ENCODE data around the gene LRGUK. TPM values are rescaled to one million over a fixed set of nuclear protein-coding genes. Genes with fewer than 3 reads are reported as not detected.

LRGUK gene
- total and polyA plus RNA-seq, 2 of the 8 experiments (the other 6 are each of a cell fraction or from before 2014, with no cell fraction given) = 1.5 to 3.6 TPM

DNA sequence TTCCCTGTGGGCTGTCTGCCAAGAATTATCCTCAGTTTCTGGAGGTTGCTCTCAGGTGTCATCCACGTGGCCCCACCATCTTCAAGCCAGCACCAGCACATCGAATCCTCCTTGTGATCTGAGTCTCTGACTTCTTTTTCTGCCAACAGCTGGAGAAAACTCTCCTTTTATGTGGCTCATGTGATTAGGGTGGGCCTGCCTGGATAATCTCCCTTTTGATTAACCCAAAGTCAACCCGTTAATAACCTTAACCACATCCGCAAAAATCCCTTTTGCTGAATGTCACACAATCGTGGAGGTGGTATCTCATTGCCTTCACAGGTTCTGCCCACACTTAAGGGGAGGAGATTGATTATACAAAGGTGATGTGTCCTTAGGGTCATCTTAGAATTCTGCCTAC lies 73.8 kb downstream of the LRGUK start:
- H3K36me3 ChIP-seq (ENCODE audit: control insufficient read depth in 2 of 4, insufficient read depth in 4 of 4, low read length in 3 of 4) = peaks cover 0 to 4% (median 0%) of the 10 kb centered on the region in 4 experiments; a peak in 1 of 8 replicates
- H4K20me1 ChIP-seq (replicated peaks in 1 of 2; ENCODE audit: control insufficient read depth in 1 of 2, insufficient read depth in 2 of 2, low read length in 2 of 2) = no peaks in the 10 kb centered on the region
- no peak overlapping the region for H3K23ac ChIP-seq (ENCODE audit: insufficient read length)
- no peak overlapping the region for H2BK12ac ChIP-seq (ENCODE audit: low read depth, low read length)
- no peak overlapping the region for H3K4me2 ChIP-seq (ENCODE audit: insufficient read depth in 1 of 2, low read depth in 2 of 2, low read length in 2 of 2)
- H3K18ac ChIP-seq (ENCODE audit: extremely low read depth, low read length) = no peak overlapping the region
- H4K5ac ChIP-seq (ENCODE audit: insufficient read length, low read depth, low read length) = no peak overlapping the region
- H2BK5ac ChIP-seq (ENCODE audit: low read depth, low read length) = no peak overlapping the region
- H4K8ac ChIP-seq (ENCODE audit: extremely low read depth, insufficient read depth, low read length) = no peak overlapping the region
- H2BK20ac ChIP-seq (ENCODE audit: low read length) = no peak overlapping the region
- POLR2A ChIA-PET (ENCODE audit: partially characterized antibody) = no interaction called here
- H2AFZ ChIP-seq (ENCODE audit: low read length) = no peak overlapping the region
- H2BK120ac ChIP-seq (replicated peaks; ENCODE audit: low read depth, low read length) = no peak overlapping the region
- CTCF ChIA-PET (ENCODE audit: partially characterized antibody) = interaction anchor here (0.6 kb wide), 1 partner anchor 369 kb away, joined by 3 read pairs; no protein-coding TSS in a partner anchor
- H3K56ac ChIP-seq (replicated peaks; ENCODE audit: insufficient read length, low read depth, low read length) = no peak overlapping the region
- H3K4ac ChIP-seq (replicated peaks; ENCODE audit: insufficient read length, low read depth, low read length) = no peak overlapping the region
- no peaks in the 10 kb centered on the region for H3K79me2 ChIP-seq (ENCODE audit: control insufficient read depth in 1 of 2, insufficient read depth in 2 of 2, low read length in 2 of 2)
- H3K27ac ChIP-seq (ENCODE audit: low read depth, low read length) = no peak overlapping the region
- no peak overlapping the region for H2BK15ac ChIP-seq (ENCODE audit: low read length)
- no peaks in the 10 kb centered on the region for H3K27me3 ChIP-seq (replicated peaks in 1 of 4; ENCODE audit: control insufficient read depth in 3 of 4, extremely low read depth in 1 of 4, insufficient read depth in 3 of 4, low read length in 3 of 4)
- FAIRE-seq (no peak), DNase-seq (ENCODE audit: low read depth in 1 of 2, low spot score in 2 of 2) (no peak)
- no peaks in the 10 kb centered on the region for H3K23me2 ChIP-seq (ENCODE audit: low read depth, low read length)
- no peak overlapping the region for H3K4me3 ChIP-seq (ENCODE audit: extremely low read depth in 1 of 4, insufficient read depth in 2 of 4, low read depth in 3 of 4, low read length in 4 of 4)
- no peak overlapping the region for H2AK5ac ChIP-seq (ENCODE audit: low read depth, low read length)
- H3K79me1 ChIP-seq (ENCODE audit: low read depth, low read length) = no peaks in the 10 kb centered on the region
- peaks cover 0 to 7% (median under 1%) of the 10 kb centered on the region in 4 experiments; a peak in 2 of 7 replicates for H3K4me1 ChIP-seq (replicated peaks in 1 of 4; ENCODE audit: control insufficient read depth in 3 of 4, insufficient read depth in 4 of 4, low read length in 3 of 4)
- H3K9ac ChIP-seq (replicated peaks in 1 of 4; ENCODE audit: extremely low read depth in 1 of 4, low read depth in 3 of 4, low read length in 3 of 4) = no peak overlapping the region
- no peak overlapping the region for H3K14ac ChIP-seq (ENCODE audit: insufficient read length)
- WGBS, 2 experiments (ENCODE audit: extremely low coverage in 1 of 2, insufficient coverage in 1 of 2, insufficient read length in 1 of 2, insufficient replicate concordance in 2 of 2, low coverage in 1 of 2, low lambda C conversion rate in 2 of 2, missing lambda C conversion rate in 1 of 2) = 93% methylated on average over 5 of the region's 5 CpGs; no CpG with 5 or more reads in 1 of the 2 experiments
- H4K91ac ChIP-seq (replicated peaks; ENCODE audit: insufficient read length, low read length) = no peak overlapping the region
- H3K9me3 ChIP-seq (ENCODE audit: insufficient read depth in 2 of 2, low read depth in 1 of 2, low read length in 1 of 2) = no peaks in the 10 kb centered on the region
- no peak for TF ChIP-seq KDM5A (IDR thresholded peaks at IDR 0.05; ENCODE audit: low read length)
- TF ChIP-seq NANOG (IDR thresholded peaks at IDR 0.05; ENCODE audit: insufficient read depth, low read depth, low read length, poor library complexity, severe bottlenecking) = no peak
- no peak for TF ChIP-seq SIRT6 (IDR thresholded peaks at IDR 0.05; ENCODE audit: low read length)
- TF ChIP-seq BRCA1 (IDR thresholded peaks at IDR 0.05; ENCODE audit: low read depth, low read length) = no peak
- no peak for TF ChIP-seq SIN3A (conservative IDR thresholded peaks at IDR 0.05 in 1 of 2, IDR thresholded peaks at IDR 0.05 in 1 of 2; ENCODE audit: low read depth in 1 of 2, low read length in 2 of 2)
- TF ChIP-seq, protein P1, sequence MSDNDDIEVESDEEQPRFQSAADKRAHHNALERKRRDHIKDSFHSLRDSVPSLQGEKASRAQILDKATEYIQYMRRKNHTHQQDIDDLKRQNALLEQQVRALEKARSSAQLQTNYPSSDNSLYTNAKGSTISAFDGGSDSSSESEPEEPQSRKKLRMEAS (IDR thresholded peaks at IDR 0.05) = no peak
- no peak for TF ChIP-seq YY1 (IDR thresholded peaks at IDR 0.05; ENCODE audit: low read depth, low read length)
- no peak for TF ChIP-seq EGR1 (IDR thresholded peaks at IDR 0.05; ENCODE audit: borderline replicate concordance, low read depth, low read length)
- no peak for TF ChIP-seq SP1 (IDR thresholded peaks at IDR 0.05; ENCODE audit: low read depth, low read length)
- TF ChIP-seq GABPA (IDR thresholded peaks at IDR 0.05; ENCODE audit: borderline replicate concordance, insufficient read depth, low read length) = no peak
- TF ChIP-seq HDAC6 (IDR thresholded peaks at IDR 0.05; ENCODE audit: low read depth, low read length) = no peak
- TF ChIP-seq RFX5 (IDR thresholded peaks at IDR 0.05; ENCODE audit: borderline replicate concordance, low read depth, low read length) = no peak
- TF ChIP-seq TBP (IDR thresholded peaks at IDR 0.05; ENCODE audit: low read depth, low read length) = no peak
- no peak for TF ChIP-seq ZNF274 (IDR thresholded peaks at IDR 0.05; ENCODE audit: borderline replicate concordance, extremely low read depth, low read length)
- TF ChIP-seq CTBP2 (IDR thresholded peaks at IDR 0.05; ENCODE audit: borderline replicate concordance, insufficient read depth, insufficient read length, low read length) = no peak
